Epithelial cell of esophagus (primary cell): ENCODE data around the gene DDX56.

Experiments used
- DNase-seq: peaks from one replicate; pipeline ENCODE4 v3.0.0; 2010; ENCODE audit warnings: low read depth
- H3K4me3 ChIP-seq: 2 replicates; pipeline ENCODE4 v1.5.1; 2011; ENCODE audit warnings: mild to moderate bottlenecking, low read length, control low read depth
- TF ChIP-seq, protein P1 (sequence below): IDR thresholded peaks from 2 replicates; pipeline ENCODE4 v1.5.1; 2011; ENCODE audit warnings: low read depth, mild to moderate bottlenecking, low read length, control low read depth, inconsistent platforms; ENCODE audit not compliant: insufficient read depth; ENCODE audit errors: missing control alignments

The DDX56 gene

DNA sequence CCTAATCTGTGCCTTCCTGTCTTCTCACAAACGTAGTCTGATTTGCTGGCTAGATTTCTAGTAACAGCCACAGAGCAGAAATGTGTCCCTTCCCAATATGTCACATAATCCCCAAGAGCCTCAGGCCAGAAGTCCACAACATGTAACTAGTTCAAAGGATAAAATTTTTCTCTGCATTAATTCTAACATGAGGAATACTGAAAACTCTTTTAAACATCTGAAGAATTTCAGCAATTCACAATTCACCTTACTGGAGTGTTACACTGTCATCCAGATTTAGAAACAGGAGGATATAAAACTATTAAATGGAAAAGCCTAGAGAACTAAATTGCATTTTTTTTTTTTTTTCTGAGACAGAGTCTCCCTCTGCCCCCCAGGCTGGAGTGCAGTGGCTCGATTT lies 2.5 kb upstream of the DDX56 start:
- TF ChIP-seq, protein P1, sequence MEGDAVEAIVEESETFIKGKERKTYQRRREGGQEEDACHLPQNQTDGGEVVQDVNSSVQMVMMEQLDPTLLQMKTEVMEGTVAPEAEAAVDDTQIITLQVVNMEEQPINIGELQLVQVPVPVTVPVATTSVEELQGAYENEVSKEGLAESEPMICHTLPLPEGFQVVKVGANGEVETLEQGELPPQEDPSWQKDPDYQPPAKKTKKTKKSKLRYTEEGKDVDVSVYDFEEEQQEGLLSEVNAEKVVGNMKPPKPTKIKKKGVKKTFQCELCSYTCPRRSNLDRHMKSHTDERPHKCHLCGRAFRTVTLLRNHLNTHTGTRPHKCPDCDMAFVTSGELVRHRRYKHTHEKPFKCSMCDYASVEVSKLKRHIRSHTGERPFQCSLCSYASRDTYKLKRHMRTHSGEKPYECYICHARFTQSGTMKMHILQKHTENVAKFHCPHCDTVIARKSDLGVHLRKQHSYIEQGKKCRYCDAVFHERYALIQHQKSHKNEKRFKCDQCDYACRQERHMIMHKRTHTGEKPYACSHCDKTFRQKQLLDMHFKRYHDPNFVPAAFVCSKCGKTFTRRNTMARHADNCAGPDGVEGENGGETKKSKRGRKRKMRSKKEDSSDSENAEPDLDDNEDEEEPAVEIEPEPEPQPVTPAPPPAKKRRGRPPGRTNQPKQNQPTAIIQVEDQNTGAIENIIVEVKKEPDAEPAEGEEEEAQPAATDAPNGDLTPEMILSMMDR: no peak
- DNase-seq: no peak
- no peak overlapping the region for H3K4me3 ChIP-seq

DNA sequence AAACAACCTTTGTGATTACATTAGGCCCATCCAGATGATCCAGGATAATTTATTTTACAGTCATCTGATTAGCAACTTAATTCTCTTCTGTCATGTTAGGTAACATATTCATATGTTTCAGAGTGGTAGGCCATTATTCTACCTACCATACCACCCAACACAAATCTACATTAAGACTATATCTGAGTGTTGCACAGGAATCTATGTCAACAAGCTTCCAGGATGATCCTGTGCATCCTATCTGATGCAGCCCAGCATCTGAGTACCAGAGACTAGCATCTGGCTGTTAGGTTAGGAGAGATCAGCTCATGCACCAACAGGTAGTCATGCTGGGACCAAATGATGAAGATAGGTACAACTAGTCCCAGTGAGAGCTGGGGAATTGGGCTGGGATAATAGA lies 1.3 kb upstream of the DDX56 start:
- H3K4me3 ChIP-seq: peak overlapping the region; percentile 68
- TF ChIP-seq, protein P1: no peak

DNA sequence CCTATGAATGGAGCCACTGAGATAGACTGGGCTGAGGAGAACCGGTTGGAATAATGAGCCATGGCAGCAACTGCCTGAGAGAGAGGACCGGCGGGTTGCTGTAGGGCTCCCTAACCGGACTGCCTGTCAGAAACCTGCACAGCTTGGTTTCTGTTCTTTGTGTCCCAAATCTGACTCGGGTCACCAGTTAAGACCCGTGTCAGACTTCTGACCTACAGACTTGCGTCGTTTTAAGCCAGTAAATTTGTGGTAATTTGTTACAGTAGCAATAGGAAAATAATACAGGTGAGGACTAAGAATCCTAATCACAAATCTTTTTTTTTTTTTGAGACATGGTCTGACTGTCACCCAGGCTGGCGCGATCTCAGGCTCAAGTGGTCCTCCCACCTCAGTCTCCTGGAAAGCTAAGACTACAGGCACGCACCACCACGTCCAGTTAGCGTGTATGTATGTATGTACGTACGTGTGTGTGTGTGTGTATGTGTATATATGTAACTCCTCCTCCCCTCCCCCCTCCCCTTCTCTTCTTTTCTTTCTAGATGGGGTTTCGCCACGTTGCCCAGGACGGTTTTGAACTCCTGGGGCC lies 672 bp upstream of the DDX56 start:
- no peak for DNase-seq
- peak overlapping the region; percentile 68 for H3K4me3 ChIP-seq
- TF ChIP-seq, protein P1: no peak

More for the DNA sequence above, 1.3 kb upstream of the DDX56 start:
- no peak for DNase-seq

DNA sequence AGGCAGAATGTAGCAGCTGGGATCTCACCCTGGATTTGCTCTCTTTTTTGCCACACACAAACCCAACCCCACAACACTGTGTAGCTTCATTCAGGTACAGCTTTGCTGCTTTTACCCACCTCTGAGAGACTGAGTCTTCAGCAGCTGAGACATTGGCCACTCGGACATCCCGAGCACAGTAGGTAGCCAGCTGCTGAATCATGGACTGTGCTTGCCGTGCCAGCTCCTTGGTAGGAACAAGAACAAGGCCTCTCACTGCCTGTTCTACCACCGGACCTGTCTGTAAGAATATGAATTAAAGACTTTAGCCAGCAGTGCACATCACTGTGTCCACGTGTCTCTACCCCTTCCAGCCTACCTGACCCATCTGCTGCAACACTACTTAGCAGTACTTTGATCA lies 937 bp downstream of the DDX56 start:
- DNase-seq: no peak
- TF ChIP-seq, protein P1: no peak

DNA sequence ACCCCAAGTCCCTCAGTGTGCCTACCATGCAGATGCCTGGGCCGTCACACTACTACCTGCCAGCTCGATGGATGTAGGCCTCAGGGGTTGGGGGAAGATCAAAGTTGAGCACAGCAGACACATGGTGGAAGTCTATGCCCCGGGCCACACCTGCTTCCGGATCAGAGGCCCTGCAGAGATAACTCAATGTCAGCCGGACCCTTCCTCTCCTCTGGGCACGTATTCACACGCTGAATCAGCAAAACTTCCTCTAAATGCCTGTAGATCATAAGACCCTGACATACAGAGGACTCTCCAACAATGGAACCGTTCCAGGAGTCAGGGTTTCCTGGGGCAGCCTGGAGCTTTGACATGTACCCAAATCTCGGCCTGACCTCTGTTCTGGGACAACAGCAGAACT lies 3.7 kb downstream of the DDX56 start:
- TF ChIP-seq, protein P1: no peak

More for the DNA sequence above, 937 bp downstream of the DDX56 start:
- H3K4me3 ChIP-seq: peak overlapping the region; percentile 68

DNA sequence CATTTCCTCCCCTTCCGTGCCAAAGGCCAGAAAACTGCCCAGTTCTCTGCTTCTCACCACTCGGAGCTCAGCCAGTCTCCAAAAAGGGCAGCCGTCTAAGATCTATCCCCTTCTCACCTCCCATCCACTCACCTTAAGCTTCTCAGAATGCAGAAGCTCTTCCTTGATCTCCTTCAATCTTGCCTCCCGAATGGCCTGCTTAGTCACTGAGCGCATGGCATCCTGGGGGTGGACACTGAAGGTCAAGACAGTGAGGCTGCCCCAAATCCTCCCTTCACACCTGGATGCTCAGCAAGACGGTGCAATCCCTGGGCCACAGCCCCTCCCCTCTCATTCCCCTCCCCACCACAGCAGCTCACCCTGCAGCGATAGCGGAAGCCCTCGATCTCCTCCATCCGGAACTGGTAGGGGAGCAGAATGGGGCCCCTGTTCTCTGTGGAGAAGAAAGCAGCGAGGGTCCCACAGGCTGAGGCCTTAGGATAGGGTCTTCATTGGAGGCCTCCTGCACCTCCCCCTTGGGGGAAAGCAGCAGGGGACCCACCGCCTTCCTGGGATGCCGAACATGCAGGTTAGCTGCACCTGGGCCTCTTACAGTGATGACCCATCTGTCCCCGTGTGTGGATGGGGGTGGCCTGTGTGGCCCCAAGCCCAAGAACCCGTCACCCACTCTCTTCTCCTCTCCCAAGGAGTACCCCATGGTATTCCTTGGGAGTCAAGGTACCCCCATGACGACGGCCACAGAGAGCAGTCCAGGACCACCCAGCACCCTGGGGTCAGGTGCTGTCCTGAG lies 4.7 kb downstream of the DDX56 start:
- H3K4me3 ChIP-seq: no peak overlapping the region
- TF ChIP-seq, protein P1: no peak
- DNase-seq: no peak

More for the DNA sequence above, 3.7 kb downstream of the DDX56 start:
- H3K4me3 ChIP-seq: no peak overlapping the region
- DNase-seq: no peak
